Motor neuron (in vitro differentiated cells): ENCODE results near the gene SYDE2. TPM values are rescaled to one million over a fixed set of nuclear protein-coding genes. Genes with fewer than 3 reads are reported as not detected.
A peak's percentile ranks its signal among the peaks of the same experiment; 100 is the strongest.

Source experiments
- ATAC-seq, 8 experiments: fragments of 200-7000 bp; cut with Tn5 transposase; replicated peaks in 6 of 8; 2 replicates each; pipeline ENCODE4 v1.8.0; 2021; ENCODE audit warnings: mild to moderate bottlenecking in 8 of 8, moderate library complexity in 8 of 8
- H3K27ac ChIP-seq, 2 donors: fragments of 250-450 bp; sonication (Bioruptor Pico); 2 replicates each; pipeline ENCODE4 v1.9.0; 2021; ENCODE audit warnings: antibody characterized with exemption in 2 of 2, mild to moderate bottlenecking in 2 of 2, moderate library complexity in 1 of 2
- H3K4me1 ChIP-seq, 2 donors: fragments of 250-450 bp; sonication (Bioruptor Pico); replicated peaks in 1 of 2; 2 replicates each; pipeline ENCODE4 v1.6.1; 2021; ENCODE audit warnings: antibody characterized with exemption in 2 of 2, mild to moderate bottlenecking in 2 of 2, moderate library complexity in 1 of 2
- H3K4me3 ChIP-seq, 5 donors: fragments of 250-450 bp; sonication (Bioruptor Pico); 2 replicates each; pipeline ENCODE4 v1.9.0; 2021; ENCODE audit warnings: antibody characterized with exemption in 5 of 5, mild to moderate bottlenecking in 5 of 5, moderate library complexity in 4 of 5
- WGBS, 10 experiments: fragments of 450-650 bp; shearing (Covaris generic); methylation state at CpG; one replicate each; pipeline ENCODE4 v1.0.0; 2022; 5-methylcytosine and 5-hydroxymethylcytosine counted together
- in situ Hi-C, 9 experiments: fragments of 400-800 bp; cut with MboI; loops; one replicate each; pipeline ENCODE4 v1.15.0; 2021; ENCODE audit warnings: low sequenced_read_pairs in 9 of 9, low pct_unique_long_range_greater_than_20kb in 2 of 9; ENCODE audit not compliant: unreplicated experiment in 9 of 9
- total RNA-seq, 8 experiments: library from RNA; unstranded; fragments of 300-600 nt; gene quantifications; 2 replicates each; pipeline versions ENCODE4 v1.2.3 to v1.2.4, GENCODE V29; 2022

The SYDE2 gene
- total RNA-seq, 8 experiments from 2014 or later: 2.7 to 18.3 (median 10.8) TPM

DNA sequence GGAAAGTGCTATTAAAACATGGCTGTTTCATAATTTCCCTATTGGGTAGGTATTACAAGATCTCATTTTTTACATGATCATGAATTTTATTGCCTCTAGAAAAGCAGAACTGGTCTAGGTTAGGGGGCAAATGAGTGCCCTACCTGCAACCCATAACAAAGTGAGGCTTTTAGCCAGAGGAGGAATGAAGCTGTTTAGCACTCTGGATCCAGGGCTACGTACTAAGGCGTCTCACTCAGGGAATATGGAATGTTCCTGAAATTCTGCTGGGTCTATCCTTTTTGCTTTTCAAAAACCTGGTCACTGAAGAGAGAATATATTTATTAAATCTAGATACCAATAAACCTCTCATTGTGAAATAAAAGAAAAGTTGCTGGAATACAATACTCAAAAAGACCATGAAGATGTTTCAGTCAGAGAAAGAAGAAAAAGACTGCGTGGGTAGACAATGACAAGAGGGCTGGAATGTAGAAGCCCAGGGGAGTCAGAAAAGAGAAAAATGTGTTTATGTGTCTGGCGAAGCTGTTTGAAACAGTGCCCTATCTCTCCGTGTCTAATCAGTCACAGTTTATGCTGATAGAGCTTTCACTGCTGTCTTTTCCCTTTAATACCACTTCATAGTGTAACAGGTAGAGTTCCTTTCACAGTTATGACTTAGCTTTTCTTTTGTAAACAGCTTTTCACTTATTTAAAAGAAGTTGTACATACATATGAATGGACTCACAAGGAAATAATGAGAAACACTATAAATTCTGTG, 25.0 kb upstream of the SYDE2 start:
- no peak overlapping the region for H3K4me3 ChIP-seq
- peaks cover 0 to 5% of the 10 kb centered on the region in 2 donors for H3K4me1 ChIP-seq
- WGBS, 10 experiments: 10 to 65% (median 50%) methylated on average over 1 to 5 of the region's 5 CpGs
- in situ Hi-C loops: no loop called here
- peak in 1 of 8 experiments; percentile 16 for ATAC-seq
- no peak overlapping the region for H3K27ac ChIP-seq

DNA sequence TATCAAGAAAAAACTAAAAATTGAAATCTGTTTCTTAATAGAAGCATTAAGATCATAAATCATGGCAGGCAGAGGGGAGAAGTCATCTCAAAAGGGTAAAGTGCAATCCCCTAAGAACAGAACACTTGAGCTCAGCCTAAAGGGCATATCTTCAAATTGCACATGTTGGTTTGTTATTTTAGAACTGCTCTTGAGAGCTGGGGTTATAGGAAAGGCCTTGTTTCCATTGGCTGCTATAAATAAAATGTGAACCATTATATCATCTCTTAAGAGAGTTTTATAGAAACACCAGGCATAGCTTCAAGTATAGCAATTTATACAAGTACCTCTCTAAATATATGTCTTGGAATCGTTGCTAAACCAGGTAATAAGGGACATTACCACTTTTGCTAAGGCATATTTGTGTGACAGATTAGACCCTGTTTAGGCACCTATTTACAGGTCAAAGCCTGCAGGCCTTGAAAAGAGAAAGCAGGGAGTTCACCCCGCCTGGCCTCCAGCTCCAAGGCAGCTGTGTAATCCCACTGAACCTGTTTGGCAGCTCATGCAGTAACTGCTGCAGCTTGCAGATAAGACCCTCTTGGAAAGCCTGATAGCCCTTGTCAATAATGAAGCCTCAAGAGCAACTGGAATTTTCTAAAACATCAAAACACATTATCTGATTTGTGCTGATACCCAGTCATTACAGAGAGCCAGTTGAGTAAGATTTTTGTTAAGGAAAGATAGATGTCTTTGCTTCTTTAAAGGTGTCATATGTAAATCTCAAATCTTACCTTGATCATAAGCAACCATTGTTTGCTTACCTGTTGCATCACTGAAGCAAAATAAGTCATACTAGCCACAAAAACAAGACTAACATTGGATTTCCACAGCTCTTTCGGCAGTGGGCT, 24.2 kb upstream of the SYDE2 start:
- in situ Hi-C loops: no loop called here
- no peak overlapping the region for H3K4me3 ChIP-seq
- WGBS, 10 experiments: 57 to 100% (median 87%) methylated on average over 1 to 3 of the region's 3 CpGs; no CpG with 5 or more reads in 1 of the 10 experiments
- ATAC-seq: no peak
- H3K4me1 ChIP-seq: peaks cover 0 to 5% of the 10 kb centered on the region in 2 donors
- no peak overlapping the region for H3K27ac ChIP-seq

DNA sequence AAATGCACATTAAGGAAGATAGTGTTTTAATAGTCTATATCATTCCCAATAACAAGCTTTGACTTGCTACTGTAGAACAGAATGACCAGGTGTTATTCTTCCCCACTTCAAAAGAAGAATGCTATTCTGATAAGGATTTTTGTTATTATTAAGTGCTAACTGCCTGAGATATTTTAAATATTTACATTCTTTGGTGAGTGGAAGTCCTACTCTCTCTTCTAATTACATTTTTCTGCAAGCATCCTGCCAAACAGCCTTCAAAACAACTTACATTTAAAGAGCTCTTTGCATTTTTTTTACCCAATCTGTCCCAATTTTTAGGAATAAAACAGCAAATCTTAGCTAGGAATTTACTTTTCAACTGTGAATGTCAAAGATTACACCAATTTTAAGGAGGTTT, 23.5 kb upstream of the SYDE2 start:
- ATAC-seq: no peak
- no peak overlapping the region for H3K27ac ChIP-seq
- no peak overlapping the region for H3K4me3 ChIP-seq
- H3K4me1 ChIP-seq: peaks cover 0 to 5% of the 10 kb centered on the region in 2 donors
- in situ Hi-C loops: no loop called here

DNA sequence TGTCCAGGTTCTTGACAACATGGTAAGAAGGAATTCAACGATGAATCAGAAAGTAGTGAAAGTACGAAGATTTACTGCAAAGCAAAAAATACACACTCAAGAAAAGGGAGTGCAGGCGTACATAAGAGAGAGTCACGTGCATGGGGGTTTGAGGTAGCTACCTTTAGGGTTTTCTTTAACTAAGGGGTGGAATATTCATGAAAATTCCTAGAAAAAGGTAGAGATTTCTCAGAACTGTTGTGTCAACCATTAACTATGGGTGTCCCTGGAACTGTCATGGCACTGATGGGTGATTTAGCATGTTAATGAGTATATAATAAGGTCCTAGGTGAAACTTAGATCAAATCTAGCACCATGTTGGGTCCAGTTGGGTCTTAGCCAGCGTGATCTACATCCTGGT, 22.5 kb upstream of the SYDE2 start:
- no peak for ATAC-seq
- Histone ChIP-seq H3K27ac (no peak overlapping the region), H3K4me3 (no peak overlapping the region), H3K4me1 (peaks cover 0 to 5% of the 10 kb centered on the region in 2 donors)
- 36 to 100% (median 76%) methylated on average over 1 to 5 of the region's 5 CpGs for WGBS, 10 experiments
- in situ Hi-C loops: no loop called here

DNA sequence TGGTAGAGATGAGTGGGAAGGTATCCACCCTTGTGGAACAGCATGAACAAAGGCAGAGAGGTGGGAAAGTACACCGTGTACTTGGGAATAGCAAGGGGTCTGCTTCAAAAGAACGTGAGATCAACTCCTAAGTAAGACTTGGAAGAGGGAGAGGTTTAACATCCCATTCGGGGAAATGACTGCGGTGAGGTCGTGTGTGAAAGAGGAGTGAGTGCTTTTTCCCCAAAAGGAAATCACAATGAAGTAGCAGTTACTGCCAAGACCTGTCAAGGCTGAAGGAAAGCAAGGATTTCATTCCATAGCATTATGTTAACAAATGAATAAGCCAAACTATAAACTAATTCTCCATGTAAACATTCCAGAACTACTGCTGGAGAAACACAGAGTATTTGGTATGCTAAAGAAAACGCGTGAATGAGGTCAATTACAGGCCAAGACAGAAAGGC, 20.0 kb upstream of the SYDE2 start:
- 17 to 78% (median 58%) methylated on average over 1 to 7 of the region's 7 CpGs for WGBS, 10 experiments
- ATAC-seq: peak in 4 of 8 experiments; percentile 16 to 87 (median 68)
- Histone ChIP-seq H3K4me1 (peaks cover 0 to 5% of the 10 kb centered on the region in 2 donors), H3K27ac (no peak overlapping the region), H3K4me3 (no peak overlapping the region)
- in situ Hi-C loops: no loop called here

DNA sequence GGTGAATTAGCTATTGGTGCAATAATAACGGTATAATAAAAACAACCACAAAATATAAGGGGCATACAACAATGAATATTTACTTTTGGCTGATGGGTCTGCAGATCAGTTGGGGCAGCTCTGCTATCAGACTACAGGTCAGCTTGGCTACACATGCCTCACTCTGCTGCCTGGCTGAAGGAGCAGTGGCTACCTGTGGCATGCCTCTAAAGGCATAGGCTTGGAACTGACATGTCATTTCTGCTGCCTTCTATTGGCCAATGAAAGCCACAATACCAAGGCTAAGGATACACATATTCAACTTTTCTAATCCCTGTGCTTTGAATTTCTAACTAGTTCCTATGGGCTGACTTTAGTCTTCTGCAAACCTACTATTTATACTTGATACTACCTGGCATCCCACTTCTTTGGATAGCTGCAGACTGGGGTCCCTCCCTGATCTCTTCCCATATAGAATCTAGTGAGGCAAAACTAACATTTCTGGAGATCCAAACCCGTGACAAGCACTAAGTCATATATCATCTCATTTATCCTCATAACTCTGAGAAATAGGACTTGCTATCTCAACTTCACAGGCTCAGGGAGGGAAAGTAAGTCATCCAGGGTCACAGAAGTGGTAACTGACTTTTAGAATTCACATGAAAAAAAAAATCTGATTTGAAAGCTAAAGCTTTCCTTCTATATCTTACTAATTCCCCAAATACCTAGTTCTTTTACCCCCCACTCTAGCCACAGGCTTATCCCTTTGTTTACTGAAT, 19.2 kb upstream of the SYDE2 start:
- no peak for ATAC-seq
- H3K27ac ChIP-seq: no peak overlapping the region
- H3K4me1 ChIP-seq: peaks cover 0 to under 1% of the 10 kb centered on the region in 2 donors
- WGBS, 10 experiments: 17 to 100% (median 70%) methylated on average over 1 to 2 of the region's 2 CpGs
- H3K4me3 ChIP-seq: no peak overlapping the region
- in situ Hi-C loops: no loop called here

DNA sequence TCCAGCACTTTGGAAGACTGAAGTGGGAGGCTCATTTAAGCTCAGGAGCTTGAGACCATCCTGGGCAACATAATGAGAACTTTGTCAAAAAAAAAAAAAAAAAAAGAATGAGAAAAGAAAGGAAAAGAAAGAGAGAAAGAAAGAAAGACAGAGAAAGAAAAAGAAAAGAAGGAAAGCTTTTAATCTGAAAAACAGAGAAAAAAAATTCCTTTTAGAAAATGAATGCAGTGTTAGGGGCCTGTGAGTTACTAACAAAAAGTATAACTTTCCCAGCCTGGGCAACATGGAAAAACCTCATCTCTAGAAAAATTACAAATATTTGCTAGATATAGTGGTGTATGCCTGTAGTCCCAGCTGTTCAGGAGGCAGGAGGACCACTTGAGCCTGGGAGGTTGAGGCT, 15.9 kb upstream of the SYDE2 start:
- in situ Hi-C loops: no loop called here
- ATAC-seq: no peak
- Histone ChIP-seq H3K4me3 (no peak overlapping the region), H3K27ac (no peak overlapping the region), H3K4me1 (no peaks in the 10 kb centered on the region)

DNA sequence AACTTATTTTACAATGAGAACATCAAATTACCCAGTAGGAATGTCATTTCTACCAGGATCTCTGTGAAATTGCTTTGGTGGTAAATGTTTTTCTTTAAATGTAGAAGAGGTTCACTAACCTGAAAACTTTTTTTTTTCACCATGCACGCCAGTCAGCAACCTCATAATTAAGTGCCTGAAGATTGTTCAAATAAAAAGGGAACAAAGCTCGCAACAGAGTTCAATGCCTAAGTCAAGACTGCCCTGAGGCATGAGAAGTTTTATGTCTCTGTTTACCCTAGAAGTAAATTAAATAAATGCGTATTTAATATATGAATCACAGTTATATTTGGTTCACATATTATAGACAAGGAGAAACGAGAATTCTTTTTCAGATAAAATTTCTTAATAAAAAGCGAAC, 13.8 kb upstream of the SYDE2 start:
- ATAC-seq: peak in 1 of 8 experiments; percentile 52
- 0 to 93% (median 79%) methylated on average over 3 to 5 of the region's 5 CpGs for WGBS, 10 experiments
- in situ Hi-C loops: no loop called here
- Histone ChIP-seq H3K4me3 (no peak overlapping the region), H3K4me1 (no peaks in the 10 kb centered on the region), H3K27ac (no peak overlapping the region)

DNA sequence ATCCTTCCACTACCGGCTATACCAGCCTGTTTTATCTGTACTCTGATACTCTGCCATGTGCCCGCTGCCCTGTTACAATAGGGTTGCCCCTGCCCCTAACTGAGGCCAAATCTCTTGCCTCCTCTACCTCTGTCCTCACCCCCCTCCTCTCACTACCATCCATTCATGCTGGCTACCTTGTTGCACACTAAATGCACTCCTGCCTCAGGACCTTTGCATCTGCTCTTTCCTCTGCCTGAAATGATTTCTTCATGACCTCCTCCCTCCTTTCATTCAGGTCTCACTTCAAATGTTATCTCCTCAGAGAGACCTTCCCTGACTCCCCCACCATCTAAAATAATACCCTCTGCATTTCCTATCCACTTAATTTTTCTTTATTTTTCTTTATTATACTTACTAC, 7.7 kb upstream of the SYDE2 start:
- in situ Hi-C loops: no loop called here
- WGBS, 10 experiments: 46 to 100% (median 90%) methylated on average over 1 to 2 of the region's 2 CpGs; no CpG with 5 or more reads in 3 of the 10 experiments
- ATAC-seq: no peak
- Histone ChIP-seq H3K4me1 (no peaks in the 10 kb centered on the region), H3K4me3 (no peak overlapping the region), H3K27ac (no peak overlapping the region)

DNA sequence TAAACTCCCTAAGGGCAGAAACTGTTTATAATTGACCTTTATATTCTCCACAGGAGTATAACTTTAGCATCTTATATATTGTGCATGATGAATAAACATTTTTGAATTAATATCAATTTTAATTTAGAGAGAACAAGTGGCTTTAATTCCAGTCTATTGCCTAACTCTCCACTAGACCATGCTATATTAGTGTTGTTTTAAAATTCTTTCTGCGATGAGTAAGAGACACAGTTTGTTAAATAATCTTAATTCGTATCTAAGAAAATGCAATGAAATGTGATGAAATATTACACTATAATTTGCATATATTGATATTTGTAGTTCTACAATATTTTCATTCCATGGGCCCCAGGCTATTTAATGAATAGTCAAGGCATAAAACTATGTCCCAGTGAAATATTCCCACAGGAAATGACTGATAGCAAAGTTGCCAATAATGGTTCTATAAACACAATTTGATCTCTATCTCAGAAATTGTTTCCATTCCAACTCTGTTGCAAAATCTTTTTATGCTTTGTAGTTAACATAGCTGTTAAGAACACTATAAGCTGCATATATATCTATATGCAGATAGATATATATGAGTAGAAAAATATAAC, 2.9 kb upstream of the SYDE2 start:
- 0 to 100% (median 95%) methylated on average over 1 to 2 of the region's 2 CpGs for WGBS, 10 experiments
- ATAC-seq: no peak
- Histone ChIP-seq H3K27ac (no peak overlapping the region), H3K4me3 (no peak overlapping the region), H3K4me1 (peaks cover 0 to 13% of the 10 kb centered on the region in 2 donors)
- in situ Hi-C loops: no loop called here

DNA sequence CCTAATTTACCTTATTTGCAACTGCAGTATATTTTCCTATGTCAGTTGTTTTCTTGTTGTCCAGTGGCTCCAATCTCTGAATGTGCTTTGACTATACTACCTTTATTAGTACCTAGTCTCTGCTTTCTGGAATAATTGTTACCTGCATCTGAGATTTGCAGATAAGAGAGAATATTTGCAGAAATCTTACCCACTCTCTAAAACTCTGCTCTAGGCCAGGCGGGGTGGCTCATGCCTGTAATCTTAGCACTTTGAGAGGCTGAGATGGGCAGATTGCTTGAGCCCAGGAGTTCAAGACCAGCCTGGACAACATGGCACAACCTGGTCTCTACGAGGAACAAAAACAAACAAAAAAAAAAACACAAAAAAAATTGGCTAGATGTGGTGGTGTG, 2.0 kb upstream of the SYDE2 start:
- peaks cover 5 to 16% of the 10 kb centered on the region in 2 donors for H3K4me1 ChIP-seq
- no peak overlapping the region for H3K27ac ChIP-seq
- 80 to 100% (median 98%) methylated on average over 1 to 2 of the region's 2 CpGs; no CpG with 5 or more reads in 2 of the 10 experiments for WGBS, 10 experiments
- no peak for ATAC-seq
- in situ Hi-C loops: no loop called here
- H3K4me3 ChIP-seq: no peak overlapping the region

DNA sequence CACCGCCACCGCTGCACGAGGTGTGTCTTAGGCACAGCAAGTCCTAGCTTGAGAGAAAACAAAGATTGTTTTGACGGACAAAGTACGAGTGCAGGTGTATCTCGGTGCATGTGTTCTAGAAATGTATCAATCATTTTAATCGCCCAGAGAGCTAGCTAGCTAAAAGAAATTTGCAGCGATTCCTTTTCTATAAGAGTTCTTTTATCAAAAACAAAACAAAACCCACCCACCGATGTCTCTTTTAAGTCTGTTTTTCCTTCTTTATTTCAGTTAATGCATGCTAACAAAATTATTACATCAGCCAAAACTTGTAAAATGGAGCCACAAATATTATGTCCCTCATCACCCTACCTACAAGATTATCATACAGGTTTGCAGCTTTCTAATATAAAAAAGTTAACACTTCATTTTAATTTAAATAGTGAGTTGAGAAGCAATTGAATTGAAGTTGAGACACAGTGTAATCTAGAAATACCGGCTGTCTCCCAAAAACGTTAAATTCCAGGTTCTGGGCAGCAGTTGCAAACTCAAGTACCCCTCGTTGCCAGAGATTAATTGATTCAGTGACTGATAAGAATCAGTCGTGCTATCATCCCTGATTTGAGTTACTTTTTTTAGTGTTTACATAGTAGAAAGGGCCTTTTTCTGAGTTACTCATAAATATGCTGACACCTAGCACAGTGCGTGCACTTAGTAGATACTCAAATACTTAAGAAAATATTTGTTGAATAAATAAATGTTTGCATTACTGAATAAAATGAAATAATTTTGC, 1.5 kb upstream of the SYDE2 start:
- WGBS, 10 experiments: 15 to 72% (median 28%) methylated on average over 2 to 14 of the region's 14 CpGs
- in situ Hi-C loops: no loop called here
- H3K4me3 ChIP-seq: peak overlapping the region; percentile 77 to 98 (median 80)
- ATAC-seq: no peak
- H3K4me1 ChIP-seq: peaks cover 7 to 16% of the 10 kb centered on the region in 2 donors
- no peak overlapping the region for H3K27ac ChIP-seq
